K562 (cell line): ENCODE measurements around the gene CD44.

Experiments
- NFATC3 ChIP-seq: fragments of 450-650 bp; IDR thresholded peaks from 2 replicates; pipeline ENCODE4 v1.6.1; 2017; ENCODE audit warnings: mild to moderate bottlenecking
- RBFOX2 ChIP-seq: fragments of 200-400 bp; formaldehyde crosslinking; IDR thresholded peaks from 2 replicates; pipeline ENCODE4 v1.6.1; 2017; ENCODE audit warnings: low read depth, mild to moderate bottlenecking, low read length, moderate library complexity
- ZKSCAN8 ChIP-seq: fragments of 200-800 bp; sonication (Bioruptor generic); IDR thresholded peaks from 2 replicates; pipeline ENCODE4 v1.6.1; 2016; ENCODE audit warnings: missing genetic modification characterization, missing compliant biosample characterization
- TF ChIP-seq, protein P1 (sequence below): sonication (generic); formaldehyde crosslinking; IDR thresholded peaks from 2 replicates; pipeline ENCODE4 v1.8.0; 2022; ENCODE audit warnings: mild to moderate bottlenecking, low read depth, missing genetic modification reagents
- TF ChIP-seq, protein P2 (sequence below): fragments of 150-350 bp; IDR thresholded peaks from 2 replicates; pipeline ENCODE4 v1.6.1; 2014; ENCODE audit warnings: low read depth, mild to moderate bottlenecking, low read length, borderline replicate concordance
- TF ChIP-seq, protein P3 (sequence below), 3 experiments: IDR thresholded peaks in 2 of 3; conservative IDR thresholded peaks in 1 of 3; 2 replicates each; pipeline ENCODE4 v1.5.1; 2011 to 2012; ENCODE audit warnings: low read length in 3 of 3, mild to moderate bottlenecking in 3 of 3, control low read depth in 2 of 3, improper control_type of control experiment in 1 of 3, inconsistent platforms in 1 of 3, low read depth in 1 of 3, mixed read lengths in 1 of 3, moderate library complexity in 1 of 3; ENCODE audit not compliant: insufficient read depth in 2 of 3
- TF ChIP-seq, protein P4 (sequence below): fragments of 250-450 bp; sonication (Bioruptor Pico); IDR thresholded peaks from 2 replicates; pipeline ENCODE4 v1.5.0; 2022; ENCODE audit warnings: mild to moderate bottlenecking
- TF ChIP-seq, protein P5 (sequence below): fragments of 450-650 bp; IDR thresholded peaks from 2 replicates; pipeline ENCODE4 v1.7.0; 2016; ENCODE audit warnings: borderline replicate concordance

DNA sequence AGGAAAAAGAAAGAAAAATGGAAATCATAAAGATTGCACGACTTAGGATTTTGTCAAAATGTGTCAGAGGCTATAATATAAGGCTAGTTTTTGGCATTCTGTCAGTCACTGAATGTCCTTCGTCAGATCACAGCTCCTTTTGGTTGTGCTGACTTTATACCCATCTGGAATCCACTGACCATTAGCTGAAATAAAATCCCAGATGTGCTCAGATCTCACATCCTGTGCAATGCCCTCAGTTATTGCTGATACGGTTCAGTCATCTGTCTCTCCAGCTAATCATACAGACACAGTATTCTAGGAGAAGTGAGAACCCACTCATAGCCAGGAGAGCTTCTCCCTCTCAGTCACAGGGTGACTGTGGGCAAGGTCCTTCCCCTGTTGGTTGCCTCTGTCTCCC lies 11.5 kb downstream of the CD44 start:
- TF ChIP-seq, protein P1, sequence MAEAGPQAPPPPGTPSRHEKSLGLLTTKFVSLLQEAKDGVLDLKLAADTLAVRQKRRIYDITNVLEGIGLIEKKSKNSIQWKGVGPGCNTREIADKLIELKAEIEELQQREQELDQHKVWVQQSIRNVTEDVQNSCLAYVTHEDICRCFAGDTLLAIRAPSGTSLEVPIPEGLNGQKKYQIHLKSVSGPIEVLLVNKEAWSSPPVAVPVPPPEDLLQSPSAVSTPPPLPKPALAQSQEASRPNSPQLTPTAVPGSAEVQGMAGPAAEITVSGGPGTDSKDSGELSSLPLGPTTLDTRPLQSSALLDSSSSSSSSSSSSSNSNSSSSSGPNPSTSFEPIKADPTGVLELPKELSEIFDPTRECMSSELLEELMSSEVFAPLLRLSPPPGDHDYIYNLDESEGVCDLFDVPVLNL = no peak
- TF ChIP-seq, protein P2, sequence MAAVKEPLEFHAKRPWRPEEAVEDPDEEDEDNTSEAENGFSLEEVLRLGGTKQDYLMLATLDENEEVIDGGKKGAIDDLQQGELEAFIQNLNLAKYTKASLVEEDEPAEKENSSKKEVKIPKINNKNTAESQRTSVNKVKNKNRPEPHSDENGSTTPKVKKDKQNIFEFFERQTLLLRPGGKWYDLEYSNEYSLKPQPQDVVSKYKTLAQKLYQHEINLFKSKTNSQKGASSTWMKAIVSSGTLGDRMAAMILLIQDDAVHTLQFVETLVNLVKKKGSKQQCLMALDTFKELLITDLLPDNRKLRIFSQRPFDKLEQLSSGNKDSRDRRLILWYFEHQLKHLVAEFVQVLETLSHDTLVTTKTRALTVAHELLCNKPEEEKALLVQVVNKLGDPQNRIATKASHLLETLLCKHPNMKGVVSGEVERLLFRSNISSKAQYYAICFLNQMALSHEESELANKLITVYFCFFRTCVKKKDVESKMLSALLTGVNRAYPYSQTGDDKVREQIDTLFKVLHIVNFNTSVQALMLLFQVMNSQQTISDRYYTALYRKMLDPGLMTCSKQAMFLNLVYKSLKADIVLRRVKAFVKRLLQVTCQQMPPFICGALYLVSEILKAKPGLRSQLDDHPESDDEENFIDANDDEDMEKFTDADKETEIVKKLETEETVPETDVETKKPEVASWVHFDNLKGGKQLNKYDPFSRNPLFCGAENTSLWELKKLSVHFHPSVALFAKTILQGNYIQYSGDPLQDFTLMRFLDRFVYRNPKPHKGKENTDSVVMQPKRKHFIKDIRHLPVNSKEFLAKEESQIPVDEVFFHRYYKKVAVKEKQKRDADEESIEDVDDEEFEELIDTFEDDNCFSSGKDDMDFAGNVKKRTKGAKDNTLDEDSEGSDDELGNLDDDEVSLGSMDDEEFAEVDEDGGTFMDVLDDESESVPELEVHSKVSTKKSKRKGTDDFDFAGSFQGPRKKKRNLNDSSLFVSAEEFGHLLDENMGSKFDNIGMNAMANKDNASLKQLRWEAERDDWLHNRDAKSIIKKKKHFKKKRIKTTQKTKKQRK = no peak
- TF ChIP-seq, protein P3, sequence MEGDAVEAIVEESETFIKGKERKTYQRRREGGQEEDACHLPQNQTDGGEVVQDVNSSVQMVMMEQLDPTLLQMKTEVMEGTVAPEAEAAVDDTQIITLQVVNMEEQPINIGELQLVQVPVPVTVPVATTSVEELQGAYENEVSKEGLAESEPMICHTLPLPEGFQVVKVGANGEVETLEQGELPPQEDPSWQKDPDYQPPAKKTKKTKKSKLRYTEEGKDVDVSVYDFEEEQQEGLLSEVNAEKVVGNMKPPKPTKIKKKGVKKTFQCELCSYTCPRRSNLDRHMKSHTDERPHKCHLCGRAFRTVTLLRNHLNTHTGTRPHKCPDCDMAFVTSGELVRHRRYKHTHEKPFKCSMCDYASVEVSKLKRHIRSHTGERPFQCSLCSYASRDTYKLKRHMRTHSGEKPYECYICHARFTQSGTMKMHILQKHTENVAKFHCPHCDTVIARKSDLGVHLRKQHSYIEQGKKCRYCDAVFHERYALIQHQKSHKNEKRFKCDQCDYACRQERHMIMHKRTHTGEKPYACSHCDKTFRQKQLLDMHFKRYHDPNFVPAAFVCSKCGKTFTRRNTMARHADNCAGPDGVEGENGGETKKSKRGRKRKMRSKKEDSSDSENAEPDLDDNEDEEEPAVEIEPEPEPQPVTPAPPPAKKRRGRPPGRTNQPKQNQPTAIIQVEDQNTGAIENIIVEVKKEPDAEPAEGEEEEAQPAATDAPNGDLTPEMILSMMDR (IDR thresholded peaks at IDR 0.05 in 2 of 3, conservative IDR thresholded peaks at IDR 0.05 in 1 of 3; ENCODE audit: insufficient read depth in 2 of 3, low read depth in 1 of 3, low read length in 3 of 3) = no peak
- no peak for TF ChIP-seq ZKSCAN8 (CRISPR knock-in tag)
- TF ChIP-seq, protein P4, sequence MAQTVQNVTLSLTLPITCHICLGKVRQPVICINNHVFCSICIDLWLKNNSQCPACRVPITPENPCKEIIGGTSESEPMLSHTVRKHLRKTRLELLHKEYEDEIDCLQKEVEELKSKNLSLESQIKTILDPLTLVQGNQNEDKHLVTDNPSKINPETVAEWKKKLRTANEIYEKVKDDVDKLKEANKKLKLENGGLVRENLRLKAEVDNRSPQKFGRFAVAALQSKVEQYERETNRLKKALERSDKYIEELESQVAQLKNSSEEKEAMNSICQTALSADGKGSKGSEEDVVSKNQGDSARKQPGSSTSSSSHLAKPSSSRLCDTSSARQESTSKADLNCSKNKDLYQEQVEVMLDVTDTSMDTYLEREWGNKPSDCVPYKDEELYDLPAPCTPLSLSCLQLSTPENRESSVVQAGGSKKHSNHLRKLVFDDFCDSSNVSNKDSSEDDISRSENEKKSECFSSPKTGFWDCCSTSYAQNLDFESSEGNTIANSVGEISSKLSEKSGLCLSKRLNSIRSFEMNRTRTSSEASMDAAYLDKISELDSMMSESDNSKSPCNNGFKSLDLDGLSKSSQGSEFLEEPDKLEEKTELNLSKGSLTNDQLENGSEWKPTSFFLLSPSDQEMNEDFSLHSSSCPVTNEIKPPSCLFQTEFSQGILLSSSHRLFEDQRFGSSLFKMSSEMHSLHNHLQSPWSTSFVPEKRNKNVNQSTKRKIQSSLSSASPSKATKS (CRISPR knock-in tag) = no peak
- TF ChIP-seq NFATC3 = no peak
- TF ChIP-seq, protein P5, sequence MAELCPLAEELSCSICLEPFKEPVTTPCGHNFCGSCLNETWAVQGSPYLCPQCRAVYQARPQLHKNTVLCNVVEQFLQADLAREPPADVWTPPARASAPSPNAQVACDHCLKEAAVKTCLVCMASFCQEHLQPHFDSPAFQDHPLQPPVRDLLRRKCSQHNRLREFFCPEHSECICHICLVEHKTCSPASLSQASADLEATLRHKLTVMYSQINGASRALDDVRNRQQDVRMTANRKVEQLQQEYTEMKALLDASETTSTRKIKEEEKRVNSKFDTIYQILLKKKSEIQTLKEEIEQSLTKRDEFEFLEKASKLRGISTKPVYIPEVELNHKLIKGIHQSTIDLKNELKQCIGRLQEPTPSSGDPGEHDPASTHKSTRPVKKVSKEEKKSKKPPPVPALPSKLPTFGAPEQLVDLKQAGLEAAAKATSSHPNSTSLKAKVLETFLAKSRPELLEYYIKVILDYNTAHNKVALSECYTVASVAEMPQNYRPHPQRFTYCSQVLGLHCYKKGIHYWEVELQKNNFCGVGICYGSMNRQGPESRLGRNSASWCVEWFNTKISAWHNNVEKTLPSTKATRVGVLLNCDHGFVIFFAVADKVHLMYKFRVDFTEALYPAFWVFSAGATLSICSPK = no peak
- no peak for TF ChIP-seq RBFOX2
